Activated CD8-positive, alpha-beta T cell treated with anti-CD3 and anti-CD28 coated beads, Interleukin-2, amount 10 ng/mL, durations not matched to agents 7 days and 5 days (primary cell): ENCODE measurements around the gene GMEB2. TPM values are rescaled to one million over a fixed set of nuclear protein-coding genes. Genes with fewer than 3 reads are reported as not detected.
"Not testable (repeated sequence)": the region's sequence is repeated elsewhere in the genome, so short reads cannot be mapped to it uniquely, and the experiment has no call there.

Source experiments
- ATAC-seq: fragments of 150-1000 bp; cut with Tn5 transposase; one replicate; pipeline ENCODE4 v1.10.0; 2021; ENCODE audit warnings: moderate library complexity
- CTCF ChIA-PET: fragments of 350-600 bp; sonication (Branson Sonifier 250); formaldehyde crosslinking; loops from one replicate; lab custom pipeline; 2021; ENCODE audit warnings: antibody characterized with exemption; lab: Charles Lee
- POLR2A ChIA-PET: fragments of 350-600 bp; sonication (Branson Sonifier 250); formaldehyde crosslinking; loops from one replicate; lab custom pipeline; 2021; ENCODE audit warnings: antibody characterized with exemption; lab: Charles Lee
- DNase-seq: peaks from one replicate; pipeline ENCODE4 v3.0.0-alpha.2; 2020
- H3K27ac Mint-ChIP-seq: one replicate; pipeline ENCODE4 v1.8.0; 2021; ENCODE audit warnings: mild to moderate bottlenecking, mixed read lengths
- H3K27me3 Mint-ChIP-seq: one replicate; pipeline ENCODE4 v1.8.0; 2021; ENCODE audit warnings: low read depth, mixed read lengths
- H3K36me3 Mint-ChIP-seq: one replicate; pipeline ENCODE4 v1.8.0; 2021; ENCODE audit warnings: low read depth, mixed read lengths
- H3K4me1 Mint-ChIP-seq: one replicate; pipeline ENCODE4 v1.8.0; 2021; ENCODE audit warnings: low read depth, mixed read lengths
- H3K4me3 Mint-ChIP-seq: one replicate; pipeline ENCODE4 v1.8.0; 2021; ENCODE audit warnings: mild to moderate bottlenecking, mixed read lengths
- H3K9me3 Mint-ChIP-seq: one replicate; pipeline ENCODE4 v1.8.0; 2022; ENCODE audit warnings: mixed read lengths; ENCODE audit not compliant: insufficient read depth
- total RNA-seq, 2 experiments: library from RNA; stranded (reverse); gene quantifications; one replicate each; pipeline ENCODE4 v1.2.3, GENCODE V29; 2021

GMEB2 gene
- total RNA-seq, 2 experiments from 2014 or later, result 16.2 TPM

DNA sequence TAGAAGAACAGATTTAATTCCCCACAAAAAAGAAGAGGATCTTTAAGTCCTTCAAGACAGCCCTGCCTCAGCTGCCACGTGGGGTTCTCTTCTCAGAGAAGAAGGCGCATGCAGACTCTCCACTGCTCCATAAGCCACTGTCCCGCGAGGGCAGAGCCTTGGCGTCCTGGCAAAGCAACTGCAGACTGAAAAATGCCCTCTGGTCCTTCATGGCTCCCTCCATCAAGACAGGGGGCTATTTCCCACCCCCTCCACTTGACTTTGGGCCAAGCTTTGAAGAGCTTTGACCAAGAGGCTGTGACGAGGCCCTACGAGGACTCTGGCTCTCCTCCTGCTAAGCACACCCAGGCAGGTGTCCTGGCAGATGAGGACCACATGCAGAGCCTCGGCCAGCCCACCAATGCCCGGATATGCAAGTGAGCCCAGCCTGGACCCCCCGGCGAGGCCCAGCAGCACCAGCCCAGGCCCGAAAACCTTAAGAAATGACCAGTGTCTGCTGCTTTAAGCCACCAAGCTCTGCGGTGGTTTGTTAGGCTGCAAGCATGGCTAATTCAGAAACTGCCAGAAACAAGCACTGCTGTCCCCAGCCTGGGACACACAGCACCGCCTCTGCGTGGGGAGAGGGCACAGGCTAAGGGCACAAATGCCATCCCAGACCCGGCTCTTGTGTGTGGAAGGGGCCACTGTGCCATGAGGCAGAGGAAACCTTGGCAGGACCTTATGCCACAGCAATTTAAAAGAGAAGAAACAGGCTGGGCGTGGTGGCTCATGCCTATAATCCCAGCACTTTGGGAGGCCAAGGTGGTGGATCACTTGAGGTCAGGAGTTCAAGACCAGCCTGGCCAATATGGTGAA is 16.1 kb downstream of the GMEB2 start:
- DNase-seq (no peak), ATAC-seq (no peak)
- CTCF ChIA-PET, result no interaction called here
- Mint-ChIP-seq H3K9me3 (no peaks in the 10 kb centered on the region), H3K27ac (no peak overlapping the region), H3K36me3 (peaks cover 13% of the 10 kb centered on the region), H3K27me3 (no peaks in the 10 kb centered on the region), H3K4me3 (no peak overlapping the region), H3K4me1 (peaks cover 6% of the 10 kb centered on the region)
- POLR2A ChIA-PET, result interaction anchor here (1.4 kb wide), 1 partner anchor 10 kb away, joined by 3 read pairs; no protein-coding TSS in a partner anchor

- ChIA-PET POLR2A (no interaction called here), CTCF (no interaction called here)
- H3K4me3 Mint-ChIP-seq, result no peak overlapping the region
- DNase-seq (no peak), ATAC-seq (no peak)
- peaks cover 6% of the 10 kb centered on the region for H3K9me3 Mint-ChIP-seq
- peaks cover 8% of the 10 kb centered on the region for H3K4me1 Mint-ChIP-seq
- H3K27me3 Mint-ChIP-seq, result no peaks in the 10 kb centered on the region
- peaks cover 27% of the 10 kb centered on the region for H3K36me3 Mint-ChIP-seq
- H3K27ac Mint-ChIP-seq, result no peak overlapping the region
Measured at GRCh38 chr20:63606686-63607085, 20.2 kb downstream of the GMEB2 start.

DNA sequence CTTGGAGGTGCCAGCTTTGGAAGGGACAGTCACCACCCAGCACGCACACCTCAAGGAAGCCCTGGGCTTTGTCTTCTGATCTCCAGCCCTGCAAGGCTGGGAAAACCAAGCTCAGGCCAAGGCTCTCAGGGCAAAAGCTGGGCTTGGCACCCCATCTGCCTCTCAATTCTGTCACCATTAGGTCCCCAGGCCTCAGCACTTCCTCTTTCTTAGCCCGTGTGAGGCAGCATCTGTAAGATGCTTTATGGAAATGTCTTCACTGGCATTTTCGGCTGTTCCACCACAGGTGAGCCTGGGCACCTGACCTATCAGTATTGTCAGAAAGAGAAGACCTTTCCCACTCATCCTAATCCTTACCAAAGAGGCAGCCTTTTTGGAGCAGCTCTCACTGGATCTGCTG is 24.6 kb downstream of the GMEB2 start:
- Mint-ChIP-seq H3K27me3 (no peaks in the 10 kb centered on the region), H3K9me3 (peaks cover 6% of the 10 kb centered on the region), H3K4me3 (no peak overlapping the region), H3K36me3 (peaks cover 49% of the 10 kb centered on the region), H3K4me1 (peaks cover 8% of the 10 kb centered on the region), H3K27ac (peak overlapping the region; percentile 30)
- DNase-seq (no peak), ATAC-seq (no peak)
- CTCF ChIA-PET, result no interaction called here
- POLR2A ChIA-PET, result interaction anchor here (0.9 to 1.2 kb wide), 2 partner anchors 39 to 51 kb away, joined by 3 to 4 read pairs; partner anchors contain the start of gene STMN3

GRCh38 chr20:63601679-63602078 is 25.2 kb downstream of the GMEB2 start:
- CTCF ChIA-PET, H3K27me3 Mint-ChIP-seq, ATAC-seq, H3K9me3 Mint-ChIP-seq, H3K4me3 Mint-ChIP-seq, H3K4me1 Mint-ChIP-seq: not testable (repeated sequence)
- H3K27ac Mint-ChIP-seq, result peak overlapping the region; percentile 43
- POLR2A ChIA-PET, result interaction anchor here (0.6 to 0.9 kb wide), 2 partner anchors 11 to 40 kb away, joined by 4 to 5 read pairs; no protein-coding TSS in a partner anchor
- DNase-seq, result peak; percentile 37
- H3K36me3 Mint-ChIP-seq, result peaks cover 49% of the 10 kb centered on the region

- H3K4me1 Mint-ChIP-seq, result peaks cover 5% of the 10 kb centered on the region
- H3K4me3 Mint-ChIP-seq, result no peak overlapping the region
- no peak overlapping the region for H3K27ac Mint-ChIP-seq
- H3K27me3 Mint-ChIP-seq, result no peaks in the 10 kb centered on the region
- peaks cover 6% of the 10 kb centered on the region for H3K9me3 Mint-ChIP-seq
- DNase-seq, result no peak
- ChIA-PET CTCF (interaction anchor here (0.7 to 1.1 kb wide), 2 partner anchors 26 to 62 kb away, joined by 3 to 4 read pairs; partner anchors contain the start of gene HELZ2), POLR2A (no interaction called here)
- peaks cover 54% of the 10 kb centered on the region for H3K36me3 Mint-ChIP-seq
- ATAC-seq, result no peak
Measured at GRCh38 chr20:63599396-63600050, 27.4 kb downstream of the GMEB2 start.

DNA sequence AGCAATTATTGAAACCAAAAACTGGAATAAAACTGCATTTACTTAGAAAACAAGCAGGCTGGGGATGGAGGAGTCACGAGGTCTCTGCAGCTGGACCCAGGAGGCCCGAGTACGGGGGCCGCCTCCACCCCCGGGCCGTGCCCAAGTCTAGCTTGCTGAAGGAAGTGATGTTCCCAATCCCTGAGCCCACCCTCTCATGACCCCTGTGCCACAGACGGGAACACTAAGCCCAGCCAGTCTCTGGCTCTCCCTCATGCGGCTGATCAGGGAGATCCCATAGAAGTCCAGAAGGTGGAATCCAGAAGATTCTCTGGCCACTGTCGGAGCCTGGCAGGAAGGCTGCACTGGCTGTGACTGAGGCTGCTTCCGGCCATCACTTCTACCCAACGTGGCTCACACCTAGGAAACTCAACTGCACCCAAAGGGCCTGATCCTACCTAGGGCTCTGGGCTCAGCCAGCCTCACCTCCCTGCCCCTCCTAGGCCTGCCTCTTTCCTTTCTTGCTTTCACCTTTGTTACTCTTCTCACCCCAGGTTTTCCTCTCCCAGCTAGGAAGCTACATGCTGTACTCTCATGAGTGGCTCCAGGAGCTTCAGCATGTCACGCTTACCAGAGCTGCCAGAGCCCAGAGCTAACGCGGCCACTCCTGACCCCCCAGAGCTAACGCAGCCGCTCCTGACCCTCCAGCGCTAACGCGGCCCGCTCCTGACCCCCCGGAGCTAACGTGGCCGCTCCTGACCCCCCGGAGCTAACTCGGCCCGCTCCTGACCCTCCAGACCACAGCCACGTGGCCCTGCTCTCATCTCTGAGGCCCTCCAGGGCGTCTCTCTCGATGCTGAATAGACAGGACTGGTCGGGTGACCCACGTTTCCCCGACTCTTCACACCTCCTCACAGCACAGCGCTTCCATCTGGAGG is 28.2 kb downstream of the GMEB2 start:
- no peak overlapping the region for H3K4me3 Mint-ChIP-seq
- ChIA-PET CTCF (no interaction called here), POLR2A (interaction anchor here (0.6 to 1.0 kb wide), 2 partner anchors 10 to 26 kb away, joined by 3 read pairs; no protein-coding TSS in a partner anchor)
- DNase-seq (no peak), ATAC-seq (no peak)
- no peak overlapping the region for H3K27ac Mint-ChIP-seq
- H3K27me3 Mint-ChIP-seq, result no peaks in the 10 kb centered on the region
- peaks cover 50% of the 10 kb centered on the region for H3K36me3 Mint-ChIP-seq
- peaks cover 6% of the 10 kb centered on the region for H3K9me3 Mint-ChIP-seq
- peaks cover 5% of the 10 kb centered on the region for H3K4me1 Mint-ChIP-seq

DNA sequence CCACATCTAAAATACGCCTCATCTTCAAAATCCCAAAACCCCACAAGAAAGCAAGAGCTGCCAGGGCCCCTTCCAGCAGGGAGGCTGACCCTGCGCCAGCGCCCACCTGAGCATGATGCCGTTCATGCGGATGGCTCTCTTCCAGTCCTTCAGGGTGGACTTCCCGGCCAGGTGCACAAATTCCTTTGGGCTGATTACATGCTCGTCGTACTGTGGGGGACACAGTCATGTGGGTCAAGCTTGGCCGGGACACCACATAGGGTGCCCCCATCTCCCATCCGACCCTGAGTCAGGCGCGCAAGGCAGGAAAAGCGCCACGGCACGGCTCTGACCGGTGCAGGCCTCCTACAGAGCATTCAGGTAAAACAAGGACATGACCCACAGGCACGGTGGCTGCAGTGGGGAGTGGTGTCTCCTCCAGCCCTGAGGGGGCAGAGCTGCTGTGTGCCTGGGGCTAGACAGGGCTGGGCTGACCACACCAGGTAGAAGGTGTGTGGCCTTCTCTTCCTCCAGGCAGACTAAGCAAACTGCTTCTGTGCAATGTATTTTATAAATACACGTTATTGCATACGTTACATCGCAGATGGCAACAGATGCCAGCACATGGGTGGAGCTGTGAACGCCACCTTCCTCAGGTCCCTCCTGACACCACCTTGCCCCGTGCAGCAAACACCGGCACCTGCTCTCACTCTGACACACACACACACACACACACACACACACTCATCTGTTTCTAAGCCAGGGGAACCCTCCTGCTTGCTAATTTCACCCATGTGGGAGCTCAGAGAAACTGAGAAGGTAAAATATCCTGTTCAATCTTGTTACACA is 29.0 kb downstream of the GMEB2 start:
- ChIA-PET CTCF (no interaction called here), POLR2A (interaction anchor here (1.0 kb wide), 1 partner anchor 25 kb away, joined by 3 read pairs; no protein-coding TSS in a partner anchor)
- H3K36me3 Mint-ChIP-seq, result peaks cover 51% of the 10 kb centered on the region

GRCh38 chr20:63596423-63596822 is 30.5 kb downstream of the GMEB2 start:
- H3K36me3 Mint-ChIP-seq, result peaks cover 41% of the 10 kb centered on the region
- CTCF ChIA-PET, result no interaction called here
- POLR2A ChIA-PET, result interaction anchor here (0.6 to 0.9 kb wide), 3 partner anchors 9 to 83 kb away, joined by 3 read pairs; no protein-coding TSS in a partner anchor
- DNase-seq (no peak), ATAC-seq (no peak)
- H3K4me1 Mint-ChIP-seq, result no peaks in the 10 kb centered on the region
- H3K27ac Mint-ChIP-seq, result no peak overlapping the region
- no peaks in the 10 kb centered on the region for H3K27me3 Mint-ChIP-seq
- no peaks in the 10 kb centered on the region for H3K9me3 Mint-ChIP-seq
- H3K4me3 Mint-ChIP-seq, result no peak overlapping the region

More for the DNA sequence above, 29.0 kb downstream of the GMEB2 start:
- H3K4me1 Mint-ChIP-seq, result peaks cover 2% of the 10 kb centered on the region
- no peak for DNase-seq
- H3K4me3 Mint-ChIP-seq, result no peak overlapping the region
- H3K27me3 Mint-ChIP-seq, result no peaks in the 10 kb centered on the region
- peaks cover 3% of the 10 kb centered on the region for H3K9me3 Mint-ChIP-seq
- no peak for ATAC-seq
- H3K27ac Mint-ChIP-seq, result no peak overlapping the region

DNA sequence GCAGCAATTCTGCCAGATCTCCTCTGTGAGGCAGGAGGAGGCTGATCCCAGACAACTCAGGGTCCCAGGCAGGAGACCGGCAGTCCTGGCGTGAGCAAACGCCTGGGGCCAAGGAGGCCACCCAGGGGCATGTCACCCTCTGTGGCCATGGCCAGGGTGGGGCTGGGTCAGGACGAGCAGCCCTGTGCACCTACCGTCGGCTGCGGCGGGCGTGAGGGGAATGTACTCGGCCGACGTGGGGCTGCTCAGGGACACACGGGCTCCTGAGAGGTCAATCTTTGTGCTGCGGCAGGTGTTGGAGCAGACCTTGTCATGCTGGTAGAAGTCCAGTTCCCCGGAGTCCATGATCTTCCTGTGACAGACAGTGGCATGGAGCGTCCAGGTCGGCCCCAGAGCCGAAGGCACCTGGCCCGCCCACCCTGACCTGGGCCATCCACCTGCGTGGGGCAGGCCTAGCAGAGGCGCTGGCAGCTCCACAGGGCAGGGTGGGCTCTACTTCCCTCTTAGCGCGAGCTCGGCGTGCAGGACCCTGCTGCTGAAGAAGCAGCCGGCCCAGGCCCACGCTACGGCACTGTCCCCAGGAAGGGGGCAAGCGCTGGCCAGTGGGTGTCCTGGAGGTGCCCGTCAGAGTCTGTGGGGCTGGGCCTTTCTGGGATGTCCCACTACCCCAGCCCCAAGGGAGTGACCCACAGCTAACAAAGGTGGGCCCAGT is 31.3 kb downstream of the GMEB2 start:
- Mint-ChIP-seq H3K27ac (no peak overlapping the region), H3K4me3 (no peak overlapping the region), H3K36me3 (peaks cover 39% of the 10 kb centered on the region), H3K9me3 (no peaks in the 10 kb centered on the region), H3K4me1 (no peaks in the 10 kb centered on the region), H3K27me3 (no peaks in the 10 kb centered on the region)
- no peak for DNase-seq
- CTCF ChIA-PET, result no interaction called here
- no peak for ATAC-seq
- POLR2A ChIA-PET, result interaction anchor here (0.9 kb wide), 1 partner anchor 10 kb away, joined by 3 read pairs; no protein-coding TSS in a partner anchor

GRCh38 chr20:63594043-63594561 is 32.8 kb downstream of the GMEB2 start:
- Mint-ChIP-seq H3K9me3 (no peaks in the 10 kb centered on the region), H3K36me3 (peaks cover 44% of the 10 kb centered on the region), H3K4me3 (no peak overlapping the region), H3K4me1 (no peaks in the 10 kb centered on the region), H3K27ac (no peak overlapping the region), H3K27me3 (no peaks in the 10 kb centered on the region)
- CTCF ChIA-PET, result no interaction called here
- POLR2A ChIA-PET, result no interaction called here
- DNase-seq (no peak), ATAC-seq (no peak)
